Measurements from ENCODE around the gene YRDC.

The YRDC gene

DNA sequence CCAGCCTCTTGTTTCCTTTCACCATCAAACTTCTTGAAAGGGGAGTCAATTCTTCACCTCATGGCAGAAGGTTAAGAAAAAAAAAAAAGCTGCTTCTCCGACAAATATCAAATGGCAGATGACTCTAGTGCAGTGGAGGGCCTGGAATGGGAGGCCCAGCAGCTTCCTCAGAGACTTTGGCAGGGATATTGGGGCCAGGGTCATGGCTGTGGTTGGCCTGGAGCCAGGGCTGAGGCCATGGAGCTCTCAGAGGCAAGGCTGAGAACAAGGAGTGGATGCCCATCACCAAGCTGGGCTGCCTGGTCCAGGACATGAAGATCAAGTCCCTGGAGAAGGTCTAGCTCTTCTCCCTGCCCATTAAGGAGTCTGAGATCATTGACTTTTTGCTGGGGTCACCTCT, 32.7 kb upstream of the YRDC start:
- no peaks in the 10 kb centered on the region for H3K79me1 ChIP-seq (ENCODE audit: low read length)
- H4K8ac ChIP-seq (ENCODE audit: low read depth, low read length): no peak overlapping the region
- no peak overlapping the region for H2BK120ac ChIP-seq (ENCODE audit: insufficient read depth, low read length, poor library complexity)
- no peak overlapping the region for H2BK12ac ChIP-seq (ENCODE audit: low read length)
- no peak overlapping the region for H2AFZ ChIP-seq (ENCODE audit: insufficient read depth, low read length, poor library complexity)
- peaks cover 13 to 26% of the 10 kb centered on the region in 2 experiments for H3K36me3 ChIP-seq (ENCODE audit: control insufficient read depth in 1 of 2, insufficient read depth in 2 of 2, low read length in 2 of 2)
- no peak overlapping the region for H3K4ac ChIP-seq (ENCODE audit: low read depth, low read length)
- H3K9me3 ChIP-seq (ENCODE audit: insufficient read depth, low read depth, low read length): no peaks in the 10 kb centered on the region
- no peak overlapping the region for H3K4me3 ChIP-seq (ENCODE audit: low read depth, low read length)
- H4K91ac ChIP-seq (ENCODE audit: low read depth, low read length): no peak overlapping the region
- no peak overlapping the region for H4K12ac ChIP-seq (ENCODE audit: low read depth, low read length)
- H3K18ac ChIP-seq (ENCODE audit: low read length): no peak overlapping the region
- no peak overlapping the region for H3K4me2 ChIP-seq (ENCODE audit: low read length)
- no peaks in the 10 kb centered on the region for H3K79me2 ChIP-seq (ENCODE audit: control insufficient read depth, insufficient read depth, low read length, poor library complexity)
- H3K9ac ChIP-seq (ENCODE audit: low read length): no peak overlapping the region
- H3K14ac ChIP-seq (ENCODE audit: low read length): no peak overlapping the region
- H2AK5ac ChIP-seq (ENCODE audit: low read length): no peak overlapping the region
- H3K23ac ChIP-seq (ENCODE audit: low read length): no peak overlapping the region
- DNase-seq: no peak
- H3K27me3 ChIP-seq (ENCODE audit: insufficient read depth, low read length): no peaks in the 10 kb centered on the region
- no CpG with 5 or more reads among the region's 1 CpG for WGBS (ENCODE audit: extremely low coverage, insufficient coverage, insufficient read length)
- H3K27ac ChIP-seq (ENCODE audit: low read depth, low read length): no peak overlapping the region
- no peak overlapping the region for H2BK5ac ChIP-seq (ENCODE audit: low read depth, low read length, poor library complexity)
- no peaks in the 10 kb centered on the region for H3K4me1 ChIP-seq (ENCODE audit: control insufficient read depth in 1 of 2, insufficient read depth in 2 of 2, low read length in 2 of 2)

GRCh38 chr1:37839676-37840075, 31.7 kb upstream of the YRDC start:
- Histone ChIP-seq H3K27ac (ENCODE audit: low read depth, low read length) (no peak overlapping the region), H2BK5ac (ENCODE audit: low read depth, low read length, poor library complexity) (no peak overlapping the region), H3K79me2 (ENCODE audit: control insufficient read depth, insufficient read depth, low read length, poor library complexity) (no peaks in the 10 kb centered on the region), H2BK12ac (ENCODE audit: low read length) (no peak overlapping the region), H2AFZ (ENCODE audit: insufficient read depth, low read length, poor library complexity) (no peak overlapping the region), H2AK5ac (ENCODE audit: low read length) (no peak overlapping the region), H3K4me3 (ENCODE audit: low read depth, low read length) (peak overlapping the region; percentile 23), H3K14ac (ENCODE audit: low read length) (no peak overlapping the region), H3K18ac (ENCODE audit: low read length) (no peak overlapping the region), H3K4me1 (ENCODE audit: control insufficient read depth in 1 of 2, insufficient read depth in 2 of 2, low read length in 2 of 2) (no peaks in the 10 kb centered on the region), H2BK120ac (ENCODE audit: insufficient read depth, low read length, poor library complexity) (no peak overlapping the region), H3K9ac (ENCODE audit: low read length) (peak overlapping the region; percentile 38), H3K27me3 (ENCODE audit: insufficient read depth, low read length) (no peaks in the 10 kb centered on the region), H3K23ac (ENCODE audit: low read length) (no peak overlapping the region), H3K36me3 (ENCODE audit: control insufficient read depth in 1 of 2, insufficient read depth in 2 of 2, low read length in 2 of 2) (peaks cover 13 to 29% of the 10 kb centered on the region in 2 experiments), H3K79me1 (ENCODE audit: low read length) (no peaks in the 10 kb centered on the region), H3K4me2 (ENCODE audit: low read length) (no peak overlapping the region), H4K8ac (ENCODE audit: low read depth, low read length) (no peak overlapping the region), H3K9me3 (ENCODE audit: insufficient read depth, low read depth, low read length) (no peaks in the 10 kb centered on the region), H4K91ac (ENCODE audit: low read depth, low read length) (no peak overlapping the region), H3K4ac (ENCODE audit: low read depth, low read length) (no peak overlapping the region), H4K12ac (ENCODE audit: low read depth, low read length) (no peak overlapping the region)
- DNase-seq: no peak
- no CpG with 5 or more reads among the region's 10 CpGs for WGBS (ENCODE audit: extremely low coverage, insufficient coverage, insufficient read length)

- no peak overlapping the region for H3K27ac ChIP-seq (ENCODE audit: low read depth, low read length)
- H2BK12ac ChIP-seq (ENCODE audit: low read length): no peak overlapping the region
These were observed 28.8 kb upstream of the YRDC start for GRCh38 chr1:37836788-37837187.

DNA sequence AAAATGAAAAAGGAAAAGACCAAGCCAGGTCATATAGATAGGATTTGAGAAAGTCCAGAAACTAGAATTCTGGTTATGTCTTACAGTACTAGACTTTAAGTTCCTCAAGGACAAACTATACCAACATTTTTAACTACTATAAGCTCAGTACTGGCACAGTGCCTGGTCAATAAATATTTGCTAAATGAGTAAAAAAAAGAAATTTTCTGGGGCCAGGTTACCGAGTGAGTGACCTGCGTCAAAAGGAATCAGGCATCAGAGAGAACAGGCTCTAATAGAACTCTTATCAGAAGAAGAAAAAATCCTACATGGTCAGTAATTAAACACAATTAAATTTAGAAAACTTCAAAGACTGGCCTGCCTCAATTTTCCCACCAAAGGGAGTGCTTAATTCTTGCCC, 23.8 kb upstream of the YRDC start:
- H3K36me3 ChIP-seq (ENCODE audit: control insufficient read depth in 1 of 2, insufficient read depth in 2 of 2, low read length in 2 of 2): peaks cover 7 to 22% of the 10 kb centered on the region in 2 experiments
- H2BK5ac ChIP-seq (ENCODE audit: low read depth, low read length, poor library complexity): no peak overlapping the region
- no peak overlapping the region for H2AFZ ChIP-seq (ENCODE audit: insufficient read depth, low read length, poor library complexity)
- no peak overlapping the region for H2BK120ac ChIP-seq (ENCODE audit: insufficient read depth, low read length, poor library complexity)
- H3K4me2 ChIP-seq (ENCODE audit: low read length): no peak overlapping the region
- H3K4me1 ChIP-seq (ENCODE audit: control insufficient read depth in 1 of 2, insufficient read depth in 2 of 2, low read length in 2 of 2): no peaks in the 10 kb centered on the region
- H3K9ac ChIP-seq (ENCODE audit: low read length): no peak overlapping the region
- H3K79me1 ChIP-seq (ENCODE audit: low read length): no peaks in the 10 kb centered on the region
- H3K27ac ChIP-seq (ENCODE audit: low read depth, low read length): no peak overlapping the region
- no peaks in the 10 kb centered on the region for H3K79me2 ChIP-seq (ENCODE audit: control insufficient read depth, insufficient read depth, low read length, poor library complexity)
- no peak overlapping the region for H4K12ac ChIP-seq (ENCODE audit: low read depth, low read length)
- DNase-seq: no peak
- H2AK5ac ChIP-seq (ENCODE audit: low read length): no peak overlapping the region
- H4K8ac ChIP-seq (ENCODE audit: low read depth, low read length): no peak overlapping the region
- H4K91ac ChIP-seq (ENCODE audit: low read depth, low read length): no peak overlapping the region
- no peaks in the 10 kb centered on the region for H3K9me3 ChIP-seq (ENCODE audit: insufficient read depth, low read depth, low read length)
- H3K18ac ChIP-seq (ENCODE audit: low read length): no peak overlapping the region
- no peak overlapping the region for H3K23ac ChIP-seq (ENCODE audit: low read length)
- H2BK12ac ChIP-seq (ENCODE audit: low read length): no peak overlapping the region
- no peak overlapping the region for H3K14ac ChIP-seq (ENCODE audit: low read length)
- no peak overlapping the region for H3K4ac ChIP-seq (ENCODE audit: low read depth, low read length)
- WGBS (ENCODE audit: extremely low coverage, insufficient coverage, insufficient read length): no CpG with 5 or more reads among the region's 2 CpGs
- H3K27me3 ChIP-seq (ENCODE audit: insufficient read depth, low read length): no peaks in the 10 kb centered on the region
- no peak overlapping the region for H3K4me3 ChIP-seq (ENCODE audit: low read depth, low read length)

More at GRCh38 chr1:37836788-37837187, 28.8 kb upstream of the YRDC start:
- Histone ChIP-seq H3K79me2 (ENCODE audit: control insufficient read depth, insufficient read depth, low read length, poor library complexity) (no peaks in the 10 kb centered on the region), H4K91ac (ENCODE audit: low read depth, low read length) (no peak overlapping the region), H3K23ac (ENCODE audit: low read length) (no peak overlapping the region), H3K9ac (ENCODE audit: low read length) (no peak overlapping the region), H2BK5ac (ENCODE audit: low read depth, low read length, poor library complexity) (no peak overlapping the region), H2BK120ac (ENCODE audit: insufficient read depth, low read length, poor library complexity) (no peak overlapping the region), H4K12ac (ENCODE audit: low read depth, low read length) (no peak overlapping the region), H2AK5ac (ENCODE audit: low read length) (no peak overlapping the region), H3K36me3 (ENCODE audit: control insufficient read depth in 1 of 2, insufficient read depth in 2 of 2, low read length in 2 of 2) (peaks cover 16 to 41% of the 10 kb centered on the region in 2 experiments), H2AFZ (ENCODE audit: insufficient read depth, low read length, poor library complexity) (no peak overlapping the region), H3K18ac (ENCODE audit: low read length) (no peak overlapping the region), H3K4ac (ENCODE audit: low read depth, low read length) (no peak overlapping the region), H3K4me2 (ENCODE audit: low read length) (no peak overlapping the region), H3K27me3 (ENCODE audit: insufficient read depth, low read length) (no peaks in the 10 kb centered on the region), H3K14ac (ENCODE audit: low read length) (no peak overlapping the region), H4K8ac (ENCODE audit: low read depth, low read length) (no peak overlapping the region), H3K79me1 (ENCODE audit: low read length) (no peaks in the 10 kb centered on the region), H3K4me3 (ENCODE audit: low read depth, low read length) (no peak overlapping the region), H3K9me3 (ENCODE audit: insufficient read depth, low read depth, low read length) (no peaks in the 10 kb centered on the region), H3K4me1 (ENCODE audit: control insufficient read depth in 1 of 2, insufficient read depth in 2 of 2, low read length in 2 of 2) (no peaks in the 10 kb centered on the region)
- WGBS (ENCODE audit: extremely low coverage, insufficient coverage, insufficient read length): no CpG with 5 or more reads among the region's 3 CpGs
- no peak for DNase-seq
